Measurements from ENCODE around the gene NPRL2.
"Not testable (repeated sequence)": the region's sequence is repeated elsewhere in the genome, so short reads cannot be mapped to it uniquely, and the experiment has no call there.

The NPRL2 gene

DNA sequence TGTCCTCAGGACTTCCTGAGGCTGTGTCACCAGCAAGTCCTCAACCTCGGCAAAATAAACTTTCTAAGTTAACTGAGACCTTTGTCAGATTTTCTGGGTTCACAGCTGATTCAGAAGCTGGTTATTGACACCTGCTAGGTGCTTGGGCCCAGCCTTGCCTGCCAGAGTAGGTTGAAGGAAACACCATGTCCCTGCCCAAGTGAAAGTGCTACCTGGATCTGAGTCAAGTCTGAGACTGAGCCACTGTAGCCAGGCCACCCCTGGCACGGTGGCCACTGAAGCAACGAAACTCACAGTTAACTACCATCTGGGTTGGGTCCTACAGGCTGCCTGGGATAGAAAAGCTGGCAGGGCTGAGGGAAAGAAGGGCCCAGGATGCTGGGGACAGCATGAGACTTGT is 36.2 kb downstream of the NPRL2 start:
- DNase-seq (ENCODE audit: low read depth in 2 of 2): no peak

GRCh38 chr3:50312041-50312440 is 38.5 kb downstream of the NPRL2 start:
- DNase-seq (ENCODE audit: low read depth in 2 of 2): not testable (repeated sequence)

DNA sequence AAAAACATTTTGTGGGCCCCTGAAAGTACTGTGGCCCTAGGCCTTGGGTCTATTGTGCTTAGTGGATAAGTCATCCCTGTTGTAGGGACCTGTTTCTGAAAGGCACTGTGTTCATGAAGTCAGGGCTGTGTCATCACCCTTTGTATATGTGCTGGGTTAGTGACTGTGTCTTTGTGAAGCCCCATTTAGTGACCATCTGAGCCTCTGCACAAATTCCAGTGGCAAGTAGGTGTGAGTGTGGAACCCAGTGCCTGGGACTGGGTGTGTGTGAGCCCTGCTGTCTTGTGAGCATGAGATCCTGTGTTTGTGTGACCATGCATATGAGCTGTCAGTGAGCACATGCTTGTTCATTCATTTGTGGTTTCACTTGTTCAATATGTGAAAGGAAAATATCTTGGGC is 46.0 kb downstream of the NPRL2 start:
- no peak for DNase-seq (ENCODE audit: low read depth in 2 of 2)

- no peak for DNase-seq (ENCODE audit: low read depth in 2 of 2)
Measured at GRCh38 chr3:50303013-50303815, 47.4 kb downstream of the NPRL2 start, which contains the start of gene HYAL1. TSS of gene HYAL1 (minus strand) at chr3:50303574. CDS start at chr3:50302956, 618 bp downstream.

- no peak for DNase-seq (ENCODE audit: low read depth in 2 of 2)
Measured at GRCh38 chr3:50302095-50303012, 48.2 kb downstream of the NPRL2 start.

GRCh38 chr3:50300681-50301254 is 49.8 kb downstream of the NPRL2 start:
- no peak for DNase-seq (ENCODE audit: low read depth in 2 of 2)

- DNase-seq (ENCODE audit: low read depth in 2 of 2): no peak
Measured at GRCh38 chr3:50299929-50300680, 50.5 kb downstream of the NPRL2 start.

DNA sequence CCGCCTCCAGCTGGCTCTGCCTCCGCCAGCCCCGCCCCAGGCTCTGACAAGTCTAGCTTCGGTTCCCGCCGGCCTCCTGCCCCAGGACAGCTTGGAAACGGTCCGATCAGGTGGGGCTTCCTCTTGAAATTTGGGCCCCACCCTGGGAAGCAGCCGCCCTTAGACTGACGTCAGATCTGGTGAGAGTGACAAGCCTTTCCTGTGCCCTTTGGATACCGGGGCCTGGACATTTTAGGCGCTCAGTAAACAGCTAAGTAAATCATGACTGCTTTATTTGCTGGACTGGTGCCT is 51.0 kb downstream of the NPRL2 start:
- DNase-seq (ENCODE audit: low read depth in 2 of 2): no peak

GRCh38 chr3:50298836-50299637 is 51.5 kb downstream of the NPRL2 start, which contains the start of the genes HYAL3 and NAA80:
TSS of gene HYAL3 (minus strand) at chr3:50299405. CDS start at chr3:50295602, 3,803 bp downstream.
TSS of gene NAA80 (minus strand) at chr3:50299405. CDS start at chr3:50297463, 1,942 bp downstream.
- peak; percentile 98 to 99 for DNase-seq (ENCODE audit: low read depth in 2 of 2)

DNA sequence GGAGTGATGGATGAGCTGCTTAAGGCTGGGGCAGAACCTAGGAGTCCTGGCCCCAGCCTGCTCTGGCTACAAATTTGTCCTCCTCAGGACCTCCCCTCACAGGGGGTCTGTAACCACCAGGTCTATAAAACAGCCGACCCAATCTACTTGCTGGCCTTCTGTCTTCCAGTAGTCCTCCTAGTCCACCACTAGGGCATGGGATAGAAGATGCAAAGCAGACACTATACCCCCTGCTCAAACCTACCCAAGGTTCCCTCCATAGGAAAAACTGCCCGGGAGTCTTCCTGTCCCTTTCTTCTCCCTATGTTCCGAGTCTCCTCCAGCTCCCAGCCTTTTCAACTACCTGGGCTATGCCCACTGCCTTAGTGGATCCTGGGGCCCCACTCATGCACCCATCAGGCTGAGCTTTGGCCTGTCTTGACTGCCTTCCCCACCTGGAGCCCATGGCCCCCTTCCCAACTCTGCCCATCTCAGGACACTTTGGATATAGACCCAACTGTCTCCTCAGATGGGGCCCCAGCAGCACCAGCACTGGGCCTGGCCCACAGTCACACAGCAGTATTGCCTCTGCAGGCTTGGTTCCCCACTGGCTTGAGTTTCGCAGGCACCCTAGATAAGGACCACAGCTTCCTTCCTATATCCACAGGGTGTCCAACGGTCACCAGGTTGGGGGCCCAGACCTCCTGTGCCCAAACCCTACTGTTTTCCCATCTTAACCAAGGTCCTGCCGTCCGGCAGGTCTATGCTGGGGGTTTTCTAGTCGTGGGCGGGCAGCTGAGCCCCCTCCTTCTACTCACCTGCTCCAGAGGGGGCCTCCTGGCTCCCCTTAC is 52.5 kb downstream of the NPRL2 start:
- no peak for DNase-seq (ENCODE audit: low read depth in 2 of 2)

DNA sequence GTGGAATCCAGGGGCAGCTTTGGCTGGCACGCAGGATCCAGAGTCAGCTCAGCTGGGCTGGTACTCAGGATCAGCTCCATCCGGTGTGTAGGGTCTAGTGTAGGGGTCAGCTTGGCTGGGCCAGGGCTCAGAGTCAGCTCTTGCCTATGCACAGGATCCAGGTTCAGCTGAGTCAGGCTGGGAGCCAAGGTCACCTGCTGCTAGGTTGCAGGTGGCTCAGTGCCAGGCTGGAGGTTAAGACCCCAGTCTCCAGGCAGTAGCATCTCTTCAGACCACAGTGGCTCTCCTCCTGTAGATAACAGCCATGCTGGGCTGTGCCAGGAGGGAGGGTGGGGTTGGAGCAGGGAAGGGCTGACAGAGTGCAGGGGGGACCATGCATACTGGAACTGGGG is 53.2 kb downstream of the NPRL2 start:
- no peak for DNase-seq (ENCODE audit: low read depth in 2 of 2)

Data from stimulated activated CD8-positive, alpha-beta memory T cell treated with anti-CD3 and anti-CD28 coated beads, Interleukin-2, amount 100 ng/mL, for 48 hours (primary cell).